ENCODE measurements around the gene CLCN1.

- TF ChIP-seq CTCF (IDR thresholded peaks at IDR 0.05 in 4 of 5, conservative IDR thresholded peaks at IDR 0.05 in 1 of 5) = peak in 4 of 5 experiments; percentile 14 to 53 (median 22)
- TF ChIP-seq POLR2A (IDR thresholded peaks at IDR 0.05) = no peak
These were observed 16.1 kb upstream of the CLCN1 start for GRCh38 chr7:143299840-143300239.

All from gastrocnemius medialis (tissue), 4 donors.